AG09309 (cell line): ENCODE data around the gene TRMT61B.
A peak's percentile ranks its signal among the peaks of the same experiment; 100 is the strongest.

Experiments
- DNase-seq: peaks from one replicate; pipeline ENCODE4 v3.0.0-alpha.2; 2010; ENCODE audit warnings: low read depth
- H3K4me3 ChIP-seq: 2 replicates; pipeline ENCODE4 v1.5.1; 2011; ENCODE audit warnings: mild to moderate bottlenecking, low read depth, low read length, moderate library complexity; ENCODE audit not compliant: control insufficient read depth
- CTCF ChIP-seq: IDR thresholded peaks from 2 replicates; pipeline ENCODE4 v1.5.1; 2011; ENCODE audit warnings: mild to moderate bottlenecking, low read depth, low read length, inconsistent platforms; ENCODE audit not compliant: insufficient read depth, control insufficient read depth; ENCODE audit errors: missing control alignments

TRMT61B gene

DNA sequence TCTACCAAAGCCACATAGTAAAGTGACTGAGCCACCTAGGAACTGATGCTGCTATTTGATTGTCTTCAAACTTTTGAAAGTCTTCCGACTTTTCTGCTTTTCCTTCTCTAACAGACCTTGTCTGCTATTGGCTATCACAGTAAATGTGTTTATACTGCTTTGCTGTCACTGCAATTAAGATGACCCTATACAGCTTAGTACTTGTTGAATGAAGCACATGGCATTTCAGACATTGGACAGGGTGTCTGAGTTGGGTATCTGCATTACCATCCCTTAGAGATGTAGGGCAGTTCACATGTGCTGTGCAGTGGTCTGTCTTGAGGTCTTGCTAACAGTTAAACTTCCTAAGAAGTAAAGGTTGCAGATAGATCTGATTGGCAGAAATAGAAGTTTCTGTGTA lies 27.9 kb upstream of the TRMT61B start:
- no peak overlapping the region for H3K4me3 ChIP-seq
- no peak for DNase-seq
- no peak for TF ChIP-seq CTCF

DNA sequence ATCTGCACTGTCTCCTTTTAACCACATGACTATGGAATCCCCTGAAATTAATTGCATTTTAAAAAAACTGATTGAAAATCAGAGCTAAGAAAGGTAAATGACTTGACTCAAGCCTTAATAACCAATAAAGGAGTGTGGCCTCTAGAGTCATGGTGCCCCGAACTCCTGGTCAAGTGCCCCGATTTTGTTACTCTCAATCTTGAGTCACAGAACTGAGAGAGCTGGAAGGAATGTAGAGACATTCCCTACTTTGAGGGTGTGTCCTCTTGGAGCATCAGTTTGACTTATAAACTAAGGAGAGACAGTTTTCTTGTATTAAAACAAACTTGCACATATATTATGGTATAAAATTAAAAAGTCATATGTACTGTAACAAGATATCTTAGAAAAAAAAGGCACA lies 26.8 kb upstream of the TRMT61B start:
- TF ChIP-seq CTCF = no peak
- H3K4me3 ChIP-seq = no peak overlapping the region
- DNase-seq = no peak

- TF ChIP-seq CTCF = no peak
- DNase-seq = no peak
- H3K4me3 ChIP-seq = peak overlapping the region; percentile 98
Measured at GRCh38 chr2:28895189-28895893, 25.2 kb upstream of the TRMT61B start.

- DNase-seq = peak; percentile 95
- TF ChIP-seq CTCF = no peak
Measured at GRCh38 chr2:28894470-28895188, 24.5 kb upstream of the TRMT61B start, which contains the start of gene WDR43. TSS of gene WDR43 (plus strand) at chr2:28894667. CDS start at chr2:28894699, 32 bp downstream.

GRCh38 chr2:28893488-28893887 lies 23.4 kb upstream of the TRMT61B start:
- no peak for DNase-seq
- H3K4me3 ChIP-seq = no peak overlapping the region
- no peak for TF ChIP-seq CTCF

More at GRCh38 chr2:28894470-28895188, 24.5 kb upstream of the TRMT61B start, which contains the start of gene WDR43:
- peak within 1 kb of the TSS; percentile 98 for H3K4me3 ChIP-seq

DNA sequence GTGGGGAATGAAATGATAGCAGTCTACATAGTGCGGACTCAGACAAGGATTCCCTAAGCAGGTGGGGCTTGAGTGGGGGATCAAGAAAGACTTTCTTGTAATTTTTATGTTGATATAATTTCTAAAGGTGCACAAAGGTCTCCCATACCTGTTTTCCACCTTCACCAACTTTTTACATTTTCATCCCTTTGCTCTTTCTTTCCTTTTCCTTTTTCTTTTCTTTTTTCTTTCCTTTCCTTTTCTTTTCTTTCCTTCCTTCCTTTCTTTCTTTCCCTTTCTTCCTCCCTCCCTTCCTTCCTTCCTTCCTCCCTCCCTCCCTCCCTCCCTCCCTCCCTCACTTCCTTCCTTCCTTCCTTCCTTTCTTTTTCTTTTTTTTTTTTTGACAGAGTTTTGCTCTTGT lies 10.1 kb upstream of the TRMT61B start:
- no peak for TF ChIP-seq CTCF
- no peak overlapping the region for H3K4me3 ChIP-seq
- no peak for DNase-seq
